Naive B cell (primary cell): ENCODE data around the gene CACNA1G. TPM values are rescaled to one million over a fixed set of nuclear protein-coding genes. Genes with fewer than 3 reads are reported as not detected.

ENCODE experiments used
- ATAC-seq, 2 donors: fragments of 150-1000 bp; cut with Tn5 transposase; 2 replicates each; pipeline ENCODE4 v1.10.0; 2021; ENCODE audit warnings: low read depth in 2 of 2, mild to moderate bottlenecking in 2 of 2, moderate library complexity in 2 of 2
- DNase-seq: peaks from one replicate; pipeline ENCODE4 v3.0.0; 2022
- H3K27ac Mint-ChIP-seq, 6 donors: one replicate each; pipeline ENCODE4 v1.8.0; 2020 to 2022; ENCODE audit warnings: mild to moderate bottlenecking in 6 of 6, mixed read lengths in 6 of 6, moderate library complexity in 5 of 6, inconsistent platforms in 2 of 6
- H3K27me3 Mint-ChIP-seq, 3 donors: one replicate each; pipeline ENCODE4 v1.8.0; 2021 to 2022; ENCODE audit warnings: mixed read lengths in 3 of 3, mild to moderate bottlenecking in 1 of 3
- H3K36me3 Mint-ChIP-seq, 2 donors: one replicate each; pipeline ENCODE4 v1.8.0; 2020 to 2022; ENCODE audit warnings: mixed read lengths in 2 of 2, inconsistent platforms in 1 of 2, mild to moderate bottlenecking in 1 of 2
- H3K4me1 Mint-ChIP-seq, 3 donors: one replicate each; pipeline ENCODE4 v1.8.0; 2020 to 2022; ENCODE audit warnings: mixed read lengths in 3 of 3, inconsistent platforms in 1 of 3, mild to moderate bottlenecking in 1 of 3, moderate library complexity in 1 of 3
- H3K4me3 Mint-ChIP-seq, 8 donors: one replicate each; pipeline ENCODE4 v1.8.0; 2020 to 2022; ENCODE audit warnings: mild to moderate bottlenecking in 8 of 8, mixed read lengths in 8 of 8, moderate library complexity in 8 of 8, inconsistent platforms in 2 of 8
- H3K9me3 Mint-ChIP-seq, 7 donors: one replicate each; pipeline ENCODE4 v1.8.0; 2020 to 2022; ENCODE audit warnings: mixed read lengths in 7 of 7, mild to moderate bottlenecking in 5 of 7, inconsistent platforms in 2 of 7, moderate library complexity in 1 of 7
- polyA plus RNA-seq, 6 donors: library from polyadenylated mRNA; unstranded; fragments of 300-500 nt; fragmentation: Illumina TruSeq; gene quantifications; one replicate each; pipeline ENCODE4 v1.2.3, GENCODE V29; 2021; ENCODE audit warnings: low read depth in 6 of 6

Gene CACNA1G
- polyA plus RNA-seq, 6 donors from 2014 or later: not detected

GRCh38 chr17:50537721-50538548 is 22.6 kb upstream of the CACNA1G start:
- peaks cover 23 to 26% (median 24%) of the 10 kb centered on the region in 3 donors for H3K4me1 Mint-ChIP-seq
- no peak overlapping the region for H3K27ac Mint-ChIP-seq
- DNase-seq (no peak), ATAC-seq (no peak)
- H3K4me3 Mint-ChIP-seq: no peak overlapping the region
- no peaks in the 10 kb centered on the region for H3K36me3 Mint-ChIP-seq
- H3K27me3 Mint-ChIP-seq: peaks cover 28 to 38% (median 36%) of the 10 kb centered on the region in 3 donors
- no peaks in the 10 kb centered on the region for H3K9me3 Mint-ChIP-seq

GRCh38 chr17:50538549-50539410 is 21.7 kb upstream of the CACNA1G start:
- ATAC-seq: no peak

GRCh38 chr17:50539762-50540559 is 20.6 kb upstream of the CACNA1G start:
- Mint-ChIP-seq H3K27ac (no peak overlapping the region), H3K36me3 (peaks cover 0 to 3% of the 10 kb centered on the region in 2 donors)
- no peak for DNase-seq

More at GRCh38 chr17:50538549-50539410, 21.7 kb upstream of the CACNA1G start:
- DNase-seq: no peak
- Mint-ChIP-seq H3K4me1 (peaks cover 15 to 17% (median 16%) of the 10 kb centered on the region in 3 donors), H3K36me3 (no peaks in the 10 kb centered on the region), H3K27ac (peak overlapping the region in 1 of 6 donors; percentile 62), H3K9me3 (no peaks in the 10 kb centered on the region), H3K27me3 (peaks cover 20 to 31% (median 28%) of the 10 kb centered on the region in 3 donors), H3K4me3 (no peak overlapping the region)

GRCh38 chr17:50540560-50541401 is 19.7 kb upstream of the CACNA1G start:
- ATAC-seq (no peak), DNase-seq (no peak)
- H3K4me1 Mint-ChIP-seq: peaks cover 9 to 22% (median 11%) of the 10 kb centered on the region in 3 donors
- no peak overlapping the region for H3K27ac Mint-ChIP-seq
- H3K36me3 Mint-ChIP-seq: peaks cover 0 to 3% of the 10 kb centered on the region in 2 donors
- no peaks in the 10 kb centered on the region for H3K9me3 Mint-ChIP-seq
- peak overlapping the region in 7 of 8 donors; percentile 9 to 93 (median 85) for H3K4me3 Mint-ChIP-seq
- peaks cover 9 to 32% (median 26%) of the 10 kb centered on the region in 3 donors for H3K27me3 Mint-ChIP-seq

More at GRCh38 chr17:50539762-50540559, 20.6 kb upstream of the CACNA1G start:
- Mint-ChIP-seq H3K4me3 (peak overlapping the region in 1 of 8 donors; percentile 25), H3K27me3 (peaks cover 16 to 32% (median 27%) of the 10 kb centered on the region in 3 donors), H3K9me3 (no peaks in the 10 kb centered on the region), H3K4me1 (peaks cover 9 to 20% (median 11%) of the 10 kb centered on the region in 3 donors)
- no peak for ATAC-seq

GRCh38 chr17:50541402-50541715 is 19.2 kb upstream of the CACNA1G start:
- H3K4me1 Mint-ChIP-seq: peaks cover 12 to 25% (median 14%) of the 10 kb centered on the region in 3 donors
- no peak for ATAC-seq
- peak overlapping the region; percentile 83 to 94 (median 88) for H3K4me3 Mint-ChIP-seq
- H3K9me3 Mint-ChIP-seq: no peaks in the 10 kb centered on the region
- DNase-seq: no peak
- H3K36me3 Mint-ChIP-seq: peaks cover 0 to 3% of the 10 kb centered on the region in 2 donors
- H3K27ac Mint-ChIP-seq: no peak overlapping the region
- H3K27me3 Mint-ChIP-seq: peaks cover 3 to 32% (median 21%) of the 10 kb centered on the region in 3 donors

- Mint-ChIP-seq H3K4me3 (peak overlapping the region; percentile 83 to 94 (median 88)), H3K27ac (peak overlapping the region in 3 of 6 donors; percentile 9 to 87 (median 52)), H3K36me3 (peaks cover 0 to 3% of the 10 kb centered on the region in 2 donors), H3K4me1 (peaks cover 16 to 31% (median 19%) of the 10 kb centered on the region in 3 donors), H3K27me3 (peaks cover 0 to 30% (median 18%) of the 10 kb centered on the region in 3 donors), H3K9me3 (no peaks in the 10 kb centered on the region)
- DNase-seq (peak; percentile 88), ATAC-seq (peak; percentile 82 to 85)
Observed at GRCh38 chr17:50541716-50542688, 18.5 kb upstream of the CACNA1G start.

GRCh38 chr17:50542795-50543774 is 17.4 kb upstream of the CACNA1G start:
- Mint-ChIP-seq H3K4me3 (peak overlapping the region in 7 of 8 donors; percentile 83 to 94 (median 85)), H3K9me3 (no peaks in the 10 kb centered on the region), H3K36me3 (peaks cover 0 to 3% of the 10 kb centered on the region in 2 donors), H3K4me1 (peaks cover 20 to 35% (median 25%) of the 10 kb centered on the region in 3 donors), H3K27me3 (peaks cover 0 to 30% (median 18%) of the 10 kb centered on the region in 3 donors), H3K27ac (peak overlapping the region in 1 of 6 donors; percentile 32)
- DNase-seq (no peak), ATAC-seq (no peak)

GRCh38 chr17:50544516-50544915 is 16.0 kb upstream of the CACNA1G start:
- H3K4me3 Mint-ChIP-seq: peak overlapping the region in 3 of 8 donors; percentile 11 to 83 (median 37)
- DNase-seq (no peak), ATAC-seq (no peak)
- peaks cover 0 to 30% (median 18%) of the 10 kb centered on the region in 3 donors for H3K27me3 Mint-ChIP-seq
- H3K4me1 Mint-ChIP-seq: peaks cover 20 to 35% (median 25%) of the 10 kb centered on the region in 3 donors
- H3K27ac Mint-ChIP-seq: peak overlapping the region in 3 of 6 donors; percentile 16 to 89 (median 82)
- peaks cover 0 to 3% of the 10 kb centered on the region in 2 donors for H3K36me3 Mint-ChIP-seq
- no peaks in the 10 kb centered on the region for H3K9me3 Mint-ChIP-seq

- Mint-ChIP-seq H3K4me3 (peak overlapping the region in 3 of 8 donors; percentile 30 to 85 (median 66)), H3K36me3 (peaks cover 0 to 3% of the 10 kb centered on the region in 2 donors), H3K9me3 (no peaks in the 10 kb centered on the region), H3K27ac (peak overlapping the region in 1 of 6 donors; percentile 72), H3K4me1 (peaks cover 20 to 35% (median 25%) of the 10 kb centered on the region in 3 donors), H3K27me3 (peaks cover 0 to 30% (median 18%) of the 10 kb centered on the region in 3 donors)
- DNase-seq (no peak), ATAC-seq (no peak)
Observed at GRCh38 chr17:50545311-50545710, 15.2 kb upstream of the CACNA1G start.

GRCh38 chr17:50546701-50547034 is 13.8 kb upstream of the CACNA1G start:
- H3K4me3 Mint-ChIP-seq: peak overlapping the region; percentile 56 to 90 (median 78)
- peaks cover 17 to 29% (median 22%) of the 10 kb centered on the region in 3 donors for H3K4me1 Mint-ChIP-seq
- peaks cover 0 to 30% (median 18%) of the 10 kb centered on the region in 3 donors for H3K27me3 Mint-ChIP-seq
- DNase-seq (no peak), ATAC-seq (no peak)
- H3K9me3 Mint-ChIP-seq: no peaks in the 10 kb centered on the region
- peaks cover 0 to 3% of the 10 kb centered on the region in 2 donors for H3K36me3 Mint-ChIP-seq
- H3K27ac Mint-ChIP-seq: peak overlapping the region in 2 of 6 donors; percentile 20 to 24
